Endothelial cell of umbilical vein (primary cell): ENCODE measurements around the gene DIP2C. TPM values are rescaled to one million over a fixed set of nuclear protein-coding genes. Genes with fewer than 3 reads are reported as not detected.

Source experiments
- BruUV-seq: library from RNA; stranded (reverse); fragments of 400-500 nt; replicated peaks from 2 replicates; lab custom pipeline; 2021; lab: Mats Ljungman, UMichigan
- CTCF ChIA-PET: fragments of 300-600, 350-600 bp; sonication (Branson Sonifier 250); formaldehyde crosslinking; loops from one replicate; lab custom pipeline; 2021; ENCODE audit warnings: antibody characterized with exemption, inconsistent platforms; lab: Charles Lee
- POLR2A ChIA-PET: fragments of 300-600, 350-600 bp; sonication (Branson Sonifier 250); formaldehyde crosslinking; loops from one replicate; lab custom pipeline; 2021; ENCODE audit warnings: antibody characterized with exemption, inconsistent platforms; lab: Charles Lee
- DNase-seq: peaks from one replicate; pipeline ENCODE4 v3.0.0-alpha.2; 2011; ENCODE audit warnings: low read depth, low spot score
- FAIRE-seq: peaks from 2 replicates; lab custom pipeline; 2011; peaks lifted over from hg19 to GRCh38; lab: Jason Lieb, UNC
- H2AFZ ChIP-seq: 2 replicates; pipeline ENCODE4 v1.6.0; 2012; ENCODE audit warnings: low read depth, low read length, control low read depth, inconsistent platforms
- H3K27ac ChIP-seq: 2 replicates; pipeline ENCODE4 v1.5.1; 2011; ENCODE audit warnings: low read depth, mild to moderate bottlenecking, control low read depth, low read length, moderate library complexity; ENCODE audit not compliant: insufficient read depth
- H3K27me3 ChIP-seq, 2 experiments: 2 replicates each; pipeline versions ENCODE4 v1.6.0 to v1.6.1; 2011; ENCODE audit warnings: low read length in 2 of 2, mixed read lengths in 1 of 2; ENCODE audit not compliant: control insufficient read depth in 2 of 2, insufficient read depth in 2 of 2
- H3K36me3 ChIP-seq, 2 experiments: 2 replicates in 1 of 2; 3 replicates in 1 of 2; pipeline ENCODE4 v1.5.1; 2011; ENCODE audit warnings: low read length in 2 of 2, mild to moderate bottlenecking in 1 of 2, moderate library complexity in 1 of 2; ENCODE audit not compliant: control insufficient read depth in 2 of 2, insufficient read depth in 2 of 2; ENCODE audit errors: extremely low read depth in 1 of 2
- H3K4me1 ChIP-seq: 3 replicates; pipeline ENCODE4 v1.5.1; 2011; ENCODE audit warnings: mild to moderate bottlenecking, low read length; ENCODE audit not compliant: control insufficient read depth, insufficient read depth; ENCODE audit errors: extremely low read depth
- H3K4me2 ChIP-seq: 2 replicates; pipeline ENCODE4 v1.6.1; 2011; ENCODE audit warnings: low read length, control low read depth, mixed read lengths; ENCODE audit not compliant: insufficient read depth
- H3K4me3 ChIP-seq, 3 experiments: fragments of 200-600 bp in 1 of 3; sonication (generic), shearing (Covaris generic) in 1 of 3; replicated peaks in 1 of 3; 2 replicates each; pipeline ENCODE4 v1.5.1; 2011 to 2016; ENCODE audit warnings: control low read depth in 3 of 3, low read length in 3 of 3, mild to moderate bottlenecking in 2 of 3, inconsistent platforms in 1 of 3, low read depth in 1 of 3, moderate library complexity in 1 of 3; ENCODE audit not compliant: insufficient read depth in 1 of 3
- H3K79me2 ChIP-seq: 2 replicates; pipeline ENCODE4 v1.6.0; 2012; ENCODE audit warnings: low read length, inconsistent platforms; ENCODE audit not compliant: control insufficient read depth, insufficient read depth
- H3K9ac ChIP-seq: replicated peaks from 2 replicates; pipeline ENCODE3; 2011; ENCODE audit warnings: low read length, control low read depth; ENCODE audit not compliant: insufficient read depth; ENCODE audit errors: extremely low read depth
- H3K9me1 ChIP-seq: replicated peaks from 3 replicates; pipeline ENCODE4 v1.6.0; 2011; ENCODE audit warnings: mild to moderate bottlenecking, low read length; ENCODE audit not compliant: control insufficient read depth, insufficient read depth; ENCODE audit errors: extremely low read depth
- H3K9me3 ChIP-seq: replicated peaks from 2 replicates; pipeline ENCODE4 v1.5.1; 2012; ENCODE audit warnings: low read length, inconsistent platforms; ENCODE audit not compliant: control insufficient read depth, insufficient read depth
- H4K20me1 ChIP-seq: replicated peaks from 2 replicates; pipeline ENCODE3; 2011; ENCODE audit warnings: mild to moderate bottlenecking, low read length; ENCODE audit not compliant: control insufficient read depth, insufficient read depth; ENCODE audit errors: extremely low read depth
- EZH2 ChIP-seq: IDR thresholded peaks from 2 replicates; pipeline ENCODE4 v1.6.1; 2012; ENCODE audit warnings: borderline replicate concordance, low read depth, mild to moderate bottlenecking, moderate library complexity, low read length, inconsistent platforms; ENCODE audit not compliant: severe bottlenecking
- FOS ChIP-seq: IDR thresholded peaks from 2 replicates; pipeline ENCODE4 v1.6.1; 2011; ENCODE audit warnings: mild to moderate bottlenecking, low read length, moderate library complexity, borderline replicate concordance; ENCODE audit not compliant: insufficient read depth
- GATA2 ChIP-seq: IDR thresholded peaks from 2 replicates; pipeline ENCODE4 v1.7.0; 2011; ENCODE audit warnings: low read depth, mild to moderate bottlenecking, moderate library complexity, mixed read lengths, low read length; ENCODE audit not compliant: insufficient read length, insufficient read depth
- JUN ChIP-seq: IDR thresholded peaks from 2 replicates; pipeline ENCODE4 v1.6.1; 2011; ENCODE audit warnings: borderline replicate concordance, low read depth; ENCODE audit not compliant: insufficient read length, insufficient read depth
- MYC ChIP-seq: IDR thresholded peaks from one replicate; pipeline ENCODE4 v1.6.1; 2011; ENCODE audit warnings: mild to moderate bottlenecking, low read depth, low read length
- POLR2A ChIP-seq: IDR thresholded peaks from 2 replicates; pipeline ENCODE4 v1.6.1; 2012; ENCODE audit warnings: low read depth, mild to moderate bottlenecking, control low read depth, low read length
- POLR2AphosphoS5 ChIP-seq: IDR thresholded peaks from 2 replicates; pipeline ENCODE4 v1.6.1; 2012; ENCODE audit warnings: low read depth, mild to moderate bottlenecking, control low read depth, low read length, moderate library complexity; ENCODE audit not compliant: insufficient read depth
- dilution Hi-C: fragments of 300-500 bp; cut with MboI; formaldehyde crosslinking; loops from one replicate; pipeline ENCODE4 v1.15.0; 2019; ENCODE audit warnings: low sequenced_read_pairs; ENCODE audit not compliant: extremely low pct_ligation_motif_present
- intact Hi-C: fragments of 100-400 bp; cut with micrococcal nuclease; formaldehyde crosslinking; loops from one replicate; pipeline ENCODE4 v1.10.0; 2022
- polyA plus RNA-seq, 4 experiments: library from polyadenylated mRNA; depleted of rRNA in 3 of 4; stranded (reverse) in 3 of 4; unstranded in 1 of 4; fragments of >200 nt; gene quantifications; 2 replicates each; pipeline versions ENCODE4 v1.2.1 to v1.2.3, GENCODE V29; 2011 to 2012; ENCODE audit warnings: missing spikeins in 1 of 4
- total RNA-seq: library from RNA; stranded (reverse); gene quantifications from 2 replicates; pipeline ENCODE4 v1.2.3, GENCODE V29; 2021
- TF ChIP-seq, protein P1 (sequence below): IDR thresholded peaks from 2 replicates; pipeline ENCODE4 v1.6.1; 2011; ENCODE audit not compliant: insufficient read depth, insufficient read length
- TF ChIP-seq, protein P2 (sequence below), 2 donors: IDR thresholded peaks; 1 replicate in 1 of 2; 2 replicates in 1 of 2; pipeline ENCODE4 v1.5.1; 2011; ENCODE audit warnings: low read length in 2 of 2, mild to moderate bottlenecking in 2 of 2, moderate library complexity in 2 of 2, control low read depth in 1 of 2, inconsistent platforms in 1 of 2, low read depth in 1 of 2; ENCODE audit not compliant: insufficient read depth in 1 of 2; ENCODE audit errors: extremely low read depth in 1 of 2

The DIP2C gene
- total and polyA plus RNA-seq, 2 donors (not counting 3 experiments of a cell fraction or from before 2014, with no cell fraction given): 3.6 to 10.7 TPM

DNA sequence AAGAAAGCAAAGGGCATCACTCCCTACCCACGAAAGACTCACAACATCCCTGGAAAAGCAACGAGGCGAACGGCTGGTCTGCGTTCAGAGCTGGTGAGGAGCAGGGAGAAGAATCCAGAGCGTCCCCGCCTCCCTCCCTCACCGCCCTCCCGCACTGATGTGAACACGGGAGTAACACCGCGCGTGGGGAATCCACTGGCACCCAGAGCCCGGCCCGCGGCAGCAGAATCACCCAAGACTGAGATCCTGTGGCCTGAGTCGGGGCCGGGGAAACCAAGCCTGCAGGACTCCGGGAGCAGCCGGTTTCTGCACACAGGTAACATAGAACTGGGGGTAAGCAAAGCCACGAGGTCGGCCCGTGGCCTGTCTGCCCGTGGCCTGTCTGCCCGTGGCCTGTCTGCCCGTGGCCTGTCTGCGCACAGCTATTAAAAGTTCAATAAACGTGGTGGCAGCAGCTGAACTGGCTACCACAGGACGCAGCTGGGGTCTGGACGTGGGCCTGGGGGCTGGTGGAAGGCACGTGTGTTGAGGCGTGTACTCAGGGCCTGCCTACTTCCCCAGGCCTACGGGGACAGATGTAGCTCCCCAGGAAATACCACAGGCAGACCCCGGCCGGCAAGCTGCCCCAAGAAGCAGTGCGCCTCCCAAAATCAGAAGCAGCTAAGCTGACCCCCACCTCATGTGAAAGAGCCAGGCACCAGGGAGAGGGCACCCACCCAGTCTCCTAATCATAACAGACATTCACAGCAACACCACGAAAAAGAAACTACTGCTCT, 23.0 kb downstream of the DIP2C start:
- ChIA-PET CTCF (no interaction called here), POLR2A (no interaction called here)
- no TSS peak for BruUV-seq
- no peaks in the 10 kb centered on the region for H3K36me3 ChIP-seq
- intact Hi-C loops (no loop called here), dilution Hi-C loops (no loop called here)
- no peaks in the 10 kb centered on the region for H4K20me1 ChIP-seq
- H2AFZ ChIP-seq: no peak overlapping the region
- TF ChIP-seq, protein P1, sequence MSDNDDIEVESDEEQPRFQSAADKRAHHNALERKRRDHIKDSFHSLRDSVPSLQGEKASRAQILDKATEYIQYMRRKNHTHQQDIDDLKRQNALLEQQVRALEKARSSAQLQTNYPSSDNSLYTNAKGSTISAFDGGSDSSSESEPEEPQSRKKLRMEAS: no peak
- no peak for TF ChIP-seq MYC
- TF ChIP-seq FOS: no peak
- no peak for TF ChIP-seq GATA2
- no peak for TF ChIP-seq JUN
- TF ChIP-seq EZH2: no peak
- no peak for TF ChIP-seq POLR2AphosphoS5
- TF ChIP-seq POLR2A: no peak
- TF ChIP-seq, protein P2, sequence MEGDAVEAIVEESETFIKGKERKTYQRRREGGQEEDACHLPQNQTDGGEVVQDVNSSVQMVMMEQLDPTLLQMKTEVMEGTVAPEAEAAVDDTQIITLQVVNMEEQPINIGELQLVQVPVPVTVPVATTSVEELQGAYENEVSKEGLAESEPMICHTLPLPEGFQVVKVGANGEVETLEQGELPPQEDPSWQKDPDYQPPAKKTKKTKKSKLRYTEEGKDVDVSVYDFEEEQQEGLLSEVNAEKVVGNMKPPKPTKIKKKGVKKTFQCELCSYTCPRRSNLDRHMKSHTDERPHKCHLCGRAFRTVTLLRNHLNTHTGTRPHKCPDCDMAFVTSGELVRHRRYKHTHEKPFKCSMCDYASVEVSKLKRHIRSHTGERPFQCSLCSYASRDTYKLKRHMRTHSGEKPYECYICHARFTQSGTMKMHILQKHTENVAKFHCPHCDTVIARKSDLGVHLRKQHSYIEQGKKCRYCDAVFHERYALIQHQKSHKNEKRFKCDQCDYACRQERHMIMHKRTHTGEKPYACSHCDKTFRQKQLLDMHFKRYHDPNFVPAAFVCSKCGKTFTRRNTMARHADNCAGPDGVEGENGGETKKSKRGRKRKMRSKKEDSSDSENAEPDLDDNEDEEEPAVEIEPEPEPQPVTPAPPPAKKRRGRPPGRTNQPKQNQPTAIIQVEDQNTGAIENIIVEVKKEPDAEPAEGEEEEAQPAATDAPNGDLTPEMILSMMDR (IDR thresholded peaks at IDR 0.05; ENCODE audit: extremely low read depth in 1 of 2, insufficient read depth in 1 of 2, low read depth in 1 of 2, low read length in 2 of 2): no peak
- no peak overlapping the region for H3K27ac ChIP-seq
- no peaks in the 10 kb centered on the region for H3K79me2 ChIP-seq
- H3K9ac ChIP-seq: no peak overlapping the region
- no peak overlapping the region for H3K4me2 ChIP-seq
- no peak for DNase-seq
- no peak overlapping the region for H3K4me3 ChIP-seq
- H3K27me3 ChIP-seq: no peaks in the 10 kb centered on the region
- no peak for FAIRE-seq
- no peaks in the 10 kb centered on the region for H3K9me1 ChIP-seq
- H3K9me3 ChIP-seq: no peaks in the 10 kb centered on the region
- H3K4me1 ChIP-seq: no peaks in the 10 kb centered on the region
